GM23338 (cell line): ENCODE results near the gene LPAR1. TPM values are rescaled to one million over a fixed set of nuclear protein-coding genes. Genes with fewer than 3 reads are reported as not detected.

Source experiments
- ATAC-seq: fragments of 200-7000 bp; cut with Tn5 transposase; 3 replicates; pipeline ENCODE4 v1.9.1; 2020
- DNase-seq: peaks from one replicate; pipeline ENCODE4 v3.0.0-alpha.2; 2015; ENCODE audit warnings: low spot score
- H2AFZ ChIP-seq: fragments of 200-600 bp; sonication (generic); 2 replicates; pipeline ENCODE4 v1.8.0; 2016; ENCODE audit warnings: antibody characterized with exemption, mild to moderate bottlenecking, moderate library complexity
- H3F3A ChIP-seq: fragments of 200-600 bp; sonication (generic); replicated peaks from 2 replicates; pipeline ENCODE4 v1.8.0; 2017; ENCODE audit warnings: antibody characterized with exemption, mixed run types, low read depth
- H3K27ac ChIP-seq: fragments of 200-600 bp; sonication (generic); 2 replicates; pipeline ENCODE4 v1.6.1; 2016; ENCODE audit warnings: low read depth
- H3K27me3 ChIP-seq: fragments of 200-600 bp; sonication (generic); 2 replicates; pipeline ENCODE4 v1.8.0; 2016; ENCODE audit warnings: mild to moderate bottlenecking, mixed run types, moderate library complexity; ENCODE audit not compliant: insufficient read depth
- H3K36me3 ChIP-seq: fragments of 200-600 bp; sonication (generic); 2 replicates; pipeline ENCODE4 v1.8.0; 2016; ENCODE audit warnings: mild to moderate bottlenecking; ENCODE audit not compliant: insufficient read depth
- H3K4me1 ChIP-seq: fragments of 200-600 bp; sonication (generic); 2 replicates; pipeline ENCODE4 v1.8.0; 2016; ENCODE audit warnings: mild to moderate bottlenecking, moderate library complexity; ENCODE audit not compliant: insufficient read depth
- H3K4me2 ChIP-seq: fragments of 200-600 bp; sonication (generic); 2 replicates; pipeline ENCODE4 v1.7.1; 2017; ENCODE audit warnings: mixed run types
- H3K4me3 ChIP-seq: fragments of 200-600 bp; sonication (generic); 2 replicates; pipeline ENCODE4 v1.6.1; 2016; ENCODE audit warnings: mixed run types
- H3K79me2 ChIP-seq: fragments of 200-600 bp; sonication (generic); replicated peaks from 2 replicates; pipeline ENCODE4 v1.8.0; 2017; ENCODE audit warnings: mild to moderate bottlenecking; ENCODE audit not compliant: insufficient read depth
- H3K9me2 ChIP-seq: fragments of 200-600 bp; sonication (generic); 2 replicates; pipeline ENCODE4 v1.8.0; 2017; ENCODE audit not compliant: insufficient read depth
- H4K20me1 ChIP-seq: fragments of 200-600 bp; sonication (generic); replicated peaks from 2 replicates; pipeline ENCODE4 v1.8.0; 2017; ENCODE audit warnings: mild to moderate bottlenecking; ENCODE audit not compliant: insufficient read depth
- H3K27ac Mint-ChIP-seq: 2 replicates; pipeline ENCODE4 v1.8.0; 2020; ENCODE audit warnings: inconsistent platforms, mild to moderate bottlenecking, moderate library complexity, mixed read lengths
- H3K27me3 Mint-ChIP-seq: 3 replicates; pipeline ENCODE4 v1.8.0; 2022; ENCODE audit warnings: low read depth, mild to moderate bottlenecking, moderate library complexity, mixed read lengths, inconsistent platforms; ENCODE audit not compliant: insufficient read depth, poor library complexity
- H3K36me3 Mint-ChIP-seq: 3 replicates; pipeline ENCODE4 v1.8.0; 2021; ENCODE audit warnings: low read depth, mild to moderate bottlenecking, inconsistent platforms, moderate library complexity, mixed read lengths
- H3K4me1 Mint-ChIP-seq: 3 replicates; pipeline ENCODE4 v1.8.0; 2020; ENCODE audit warnings: mild to moderate bottlenecking, inconsistent platforms, mixed read lengths
- H3K4me3 Mint-ChIP-seq: 3 replicates; pipeline ENCODE4 v1.8.0; 2021; ENCODE audit warnings: moderate library complexity, mild to moderate bottlenecking, inconsistent platforms, mixed read lengths
- H3K9me3 Mint-ChIP-seq: 3 replicates; pipeline ENCODE4 v1.8.0; 2020; ENCODE audit warnings: moderate library complexity, mild to moderate bottlenecking, inconsistent platforms, mixed read lengths
- CREB1 ChIP-seq: fragments of 250-450 bp; sonication (Bioruptor Pico); IDR thresholded peaks from 2 replicates; pipeline ENCODE4 v1.5.0; 2020; ENCODE audit warnings: low read depth, mild to moderate bottlenecking, moderate library complexity
- ETS1 ChIP-seq: IDR thresholded peaks from 2 replicates; pipeline ENCODE4 v1.6.1; 2016; ENCODE audit warnings: antibody characterized with exemption
- EZH2 ChIP-seq: fragments of 200-600 bp; sonication (generic); IDR thresholded peaks from one replicate; pipeline ENCODE4 v1.8.0; 2017; ENCODE audit warnings: antibody characterized with exemption, mild to moderate bottlenecking, low read depth; ENCODE audit not compliant: unreplicated experiment
- EZH2phosphoT487 ChIP-seq: fragments of 200-600 bp; sonication (generic); IDR thresholded peaks from one replicate; pipeline ENCODE4 v1.8.1; 2018; ENCODE audit warnings: antibody characterized with exemption; ENCODE audit not compliant: unreplicated experiment
- JUNB ChIP-seq: IDR thresholded peaks from one replicate; pipeline ENCODE4 v1.6.1; 2016; ENCODE audit warnings: antibody characterized with exemption; ENCODE audit not compliant: unreplicated experiment
- NANOG ChIP-seq: IDR thresholded peaks from 2 replicates; pipeline ENCODE4 v1.6.1; 2016; ENCODE audit warnings: antibody characterized with exemption, borderline replicate concordance
- POLR2AphosphoS5 ChIP-seq: IDR thresholded peaks from 2 replicates; pipeline ENCODE4 v1.6.1; 2016; ENCODE audit warnings: antibody characterized with exemption, low read depth
- REST ChIP-seq: IDR thresholded peaks from one replicate; pipeline ENCODE4 v1.6.1; 2018; ENCODE audit warnings: antibody characterized with exemption; ENCODE audit not compliant: unreplicated experiment
- STAT1 ChIP-seq: IDR thresholded peaks from one replicate; pipeline ENCODE4 v1.6.1; 2016; ENCODE audit warnings: antibody characterized with exemption; ENCODE audit not compliant: unreplicated experiment
- ZNF114 ChIP-seq: fragments of 250-450 bp; sonication (Bioruptor Pico); IDR thresholded peaks from 2 replicates; pipeline ENCODE4 v1.5.0; 2020; ENCODE audit warnings: mild to moderate bottlenecking, moderate library complexity
- ZNF331 ChIP-seq: fragments of 250-450 bp; sonication (Bioruptor Pico); IDR thresholded peaks from 2 replicates; pipeline ENCODE4 v1.5.0; 2020; ENCODE audit warnings: low read depth, mild to moderate bottlenecking, moderate library complexity
- polyA plus RNA-seq: library from polyadenylated mRNA; unstranded; fragments of >200 nt; fragmentation: Nextera tagmentation; extraction: Ambion mirVana; gene quantifications from 2 replicates; pipeline ENCODE4 v1.2.1, GENCODE V29; 2016
- total RNA-seq: library from RNA; depleted of rRNA; stranded (reverse); fragments of >200 nt; shearing (Covaris generic); gene quantifications from 2 replicates; pipeline ENCODE4 v1.2.3, GENCODE V29; 2014
- TF ChIP-seq, protein P1 (sequence below): fragments of 250-450 bp; sonication (Bioruptor Pico); IDR thresholded peaks from 2 replicates; pipeline ENCODE4 v1.5.0; 2020; ENCODE audit warnings: mild to moderate bottlenecking, moderate library complexity
- TF ChIP-seq, protein P2 (sequence below), 2 experiments: fragments of 200-600 bp in 1 of 2; sonication (generic) in 1 of 2; conservative IDR thresholded peaks; 2 replicates each; pipeline versions ENCODE4 v1.5.1 to v1.6.1; 2016 to 2017; ENCODE audit warnings: antibody characterized with exemption in 2 of 2, low read depth in 2 of 2, mild to moderate bottlenecking in 2 of 2, moderate library complexity in 1 of 2

Gene LPAR1
- total and polyA plus RNA-seq, 2 experiments from 2014 or later = 1.0 to 3.8 TPM

- Histone ChIP-seq H3K27ac (no peak overlapping the region), H3F3A (no peaks in the 10 kb centered on the region), H3K36me3 (no peaks in the 10 kb centered on the region), H3K4me1 (0 out of 2 replicates have a peak, but pooled peaks cover 7% of the 10 kb centered on the region), H3K4me3 (no peak overlapping the region), H4K20me1 (no peaks in the 10 kb centered on the region), H3K4me2 (no peak overlapping the region), H2AFZ (no peak overlapping the region), H3K9me2 (peaks cover 7% of the 10 kb centered on the region; the same call in 1 of the 2 replicates), H3K27me3 (no peaks in the 10 kb centered on the region), H3K79me2 (no peaks in the 10 kb centered on the region)
- Mint-ChIP-seq H3K9me3 (no peaks in the 10 kb centered on the region), H3K4me3 (no peak overlapping the region), H3K27ac (no peak overlapping the region), H3K36me3 (no peaks in the 10 kb centered on the region), H3K27me3 (no peaks in the 10 kb centered on the region), H3K4me1 (no peaks in the 10 kb centered on the region)
- no peak for ATAC-seq
- TF ChIP-seq EZH2phosphoT487 (no peak), POLR2AphosphoS5 (no peak), ZNF331 (CRISPR knock-in tag) (no peak), EZH2 (no peak), JUNB (no peak), REST (no peak), ZNF114 (CRISPR knock-in tag) (no peak), NANOG (no peak), STAT1 (no peak), CREB1 (CRISPR knock-in tag) (no peak), ETS1 (no peak)
- TF ChIP-seq, protein P1, sequence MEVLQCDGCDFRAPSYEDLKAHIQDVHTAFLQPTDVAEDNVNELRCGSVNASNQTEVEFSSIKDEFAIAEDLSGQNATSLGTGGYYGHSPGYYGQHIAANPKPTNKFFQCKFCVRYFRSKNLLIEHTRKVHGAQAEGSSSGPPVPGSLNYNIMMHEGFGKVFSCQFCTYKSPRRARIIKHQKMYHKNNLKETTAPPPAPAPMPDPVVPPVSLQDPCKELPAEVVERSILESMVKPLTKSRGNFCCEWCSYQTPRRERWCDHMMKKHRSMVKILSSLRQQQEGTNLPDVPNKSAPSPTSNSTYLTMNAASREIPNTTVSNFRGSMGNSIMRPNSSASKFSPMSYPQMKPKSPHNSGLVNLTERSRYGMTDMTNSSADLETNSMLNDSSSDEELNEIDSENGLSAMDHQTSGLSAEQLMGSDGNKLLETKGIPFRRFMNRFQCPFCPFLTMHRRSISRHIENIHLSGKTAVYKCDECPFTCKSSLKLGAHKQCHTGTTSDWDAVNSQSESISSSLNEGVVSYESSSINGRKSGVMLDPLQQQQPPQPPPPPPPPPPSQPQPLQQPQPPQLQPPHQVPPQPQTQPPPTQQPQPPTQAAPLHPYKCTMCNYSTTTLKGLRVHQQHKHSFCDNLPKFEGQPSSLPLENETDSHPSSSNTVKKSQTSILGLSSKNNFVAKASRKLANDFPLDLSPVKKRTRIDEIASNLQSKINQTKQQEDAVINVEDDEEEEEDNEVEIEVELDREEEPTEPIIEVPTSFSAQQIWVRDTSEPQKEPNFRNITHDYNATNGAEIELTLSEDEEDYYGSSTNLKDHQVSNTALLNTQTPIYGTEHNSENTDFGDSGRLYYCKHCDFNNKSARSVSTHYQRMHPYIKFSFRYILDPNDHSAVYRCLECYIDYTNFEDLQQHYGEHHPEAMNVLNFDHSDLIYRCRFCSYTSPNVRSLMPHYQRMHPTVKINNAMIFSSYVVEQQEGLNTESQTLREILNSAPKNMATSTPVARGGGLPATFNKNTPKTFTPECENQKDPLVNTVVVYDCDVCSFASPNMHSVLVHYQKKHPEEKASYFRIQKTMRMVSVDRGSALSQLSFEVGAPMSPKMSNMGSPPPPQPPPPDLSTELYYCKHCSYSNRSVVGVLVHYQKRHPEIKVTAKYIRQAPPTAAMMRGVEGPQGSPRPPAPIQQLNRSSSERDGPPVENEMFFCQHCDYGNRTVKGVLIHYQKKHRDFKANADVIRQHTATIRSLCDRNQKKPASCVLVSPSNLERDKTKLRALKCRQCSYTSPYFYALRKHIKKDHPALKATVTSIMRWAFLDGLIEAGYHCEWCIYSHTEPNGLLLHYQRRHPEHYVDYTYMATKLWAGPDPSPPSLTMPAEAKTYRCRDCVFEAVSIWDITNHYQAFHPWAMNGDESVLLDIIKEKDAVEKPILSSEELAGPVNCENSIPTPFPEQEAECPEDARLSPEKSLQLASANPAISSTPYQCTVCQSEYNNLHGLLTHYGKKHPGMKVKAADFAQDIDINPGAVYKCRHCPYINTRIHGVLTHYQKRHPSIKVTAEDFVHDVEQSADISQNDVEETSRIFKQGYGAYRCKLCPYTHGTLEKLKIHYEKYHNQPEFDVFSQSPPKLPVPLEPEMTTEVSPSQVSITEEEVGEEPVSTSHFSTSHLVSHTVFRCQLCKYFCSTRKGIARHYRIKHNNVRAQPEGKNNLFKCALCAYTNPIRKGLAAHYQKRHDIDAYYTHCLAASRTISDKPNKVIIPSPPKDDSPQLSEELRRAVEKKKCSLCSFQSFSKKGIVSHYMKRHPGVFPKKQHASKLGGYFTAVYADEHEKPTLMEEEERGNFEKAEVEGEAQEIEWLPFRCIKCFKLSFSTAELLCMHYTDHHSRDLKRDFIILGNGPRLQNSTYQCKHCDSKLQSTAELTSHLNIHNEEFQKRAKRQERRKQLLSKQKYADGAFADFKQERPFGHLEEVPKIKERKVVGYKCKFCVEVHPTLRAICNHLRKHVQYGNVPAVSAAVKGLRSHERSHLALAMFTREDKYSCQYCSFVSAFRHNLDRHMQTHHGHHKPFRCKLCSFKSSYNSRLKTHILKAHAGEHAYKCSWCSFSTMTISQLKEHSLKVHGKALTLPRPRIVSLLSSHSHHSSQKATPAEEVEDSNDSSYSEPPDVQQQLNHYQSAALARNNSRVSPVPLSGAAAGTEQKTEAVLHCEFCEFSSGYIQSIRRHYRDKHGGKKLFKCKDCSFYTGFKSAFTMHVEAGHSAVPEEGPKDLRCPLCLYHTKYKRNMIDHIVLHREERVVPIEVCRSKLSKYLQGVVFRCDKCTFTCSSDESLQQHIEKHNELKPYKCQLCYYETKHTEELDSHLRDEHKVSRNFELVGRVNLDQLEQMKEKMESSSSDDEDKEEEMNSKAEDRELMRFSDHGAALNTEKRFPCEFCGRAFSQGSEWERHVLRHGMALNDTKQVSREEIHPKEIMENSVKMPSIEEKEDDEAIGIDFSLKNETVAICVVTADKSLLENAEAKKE = no peak
- TF ChIP-seq, protein P2, sequence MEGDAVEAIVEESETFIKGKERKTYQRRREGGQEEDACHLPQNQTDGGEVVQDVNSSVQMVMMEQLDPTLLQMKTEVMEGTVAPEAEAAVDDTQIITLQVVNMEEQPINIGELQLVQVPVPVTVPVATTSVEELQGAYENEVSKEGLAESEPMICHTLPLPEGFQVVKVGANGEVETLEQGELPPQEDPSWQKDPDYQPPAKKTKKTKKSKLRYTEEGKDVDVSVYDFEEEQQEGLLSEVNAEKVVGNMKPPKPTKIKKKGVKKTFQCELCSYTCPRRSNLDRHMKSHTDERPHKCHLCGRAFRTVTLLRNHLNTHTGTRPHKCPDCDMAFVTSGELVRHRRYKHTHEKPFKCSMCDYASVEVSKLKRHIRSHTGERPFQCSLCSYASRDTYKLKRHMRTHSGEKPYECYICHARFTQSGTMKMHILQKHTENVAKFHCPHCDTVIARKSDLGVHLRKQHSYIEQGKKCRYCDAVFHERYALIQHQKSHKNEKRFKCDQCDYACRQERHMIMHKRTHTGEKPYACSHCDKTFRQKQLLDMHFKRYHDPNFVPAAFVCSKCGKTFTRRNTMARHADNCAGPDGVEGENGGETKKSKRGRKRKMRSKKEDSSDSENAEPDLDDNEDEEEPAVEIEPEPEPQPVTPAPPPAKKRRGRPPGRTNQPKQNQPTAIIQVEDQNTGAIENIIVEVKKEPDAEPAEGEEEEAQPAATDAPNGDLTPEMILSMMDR (conservative IDR thresholded peaks at IDR 0.05; ENCODE audit: low read depth in 2 of 2) = no peak
- DNase-seq = no peak
These were observed 109.7 kb downstream of the LPAR1 start for GRCh38 chr9:110928599-110928998.
